Middle frontal gyrus (tissue), 1 donor: Measurements from ENCODE around the gene NPHP1.
"Not testable (repeated sequence)": the region's sequence is repeated elsewhere in the genome, so short reads cannot be mapped to it uniquely, and the experiment has no call there.

Experiments
- DNase-seq: peaks from one replicate; pipeline ENCODE4 v3.0.0-alpha.2; 2015; ENCODE audit warnings: low spot score; ENCODE audit errors: extremely low spot score

NPHP1 gene

DNA sequence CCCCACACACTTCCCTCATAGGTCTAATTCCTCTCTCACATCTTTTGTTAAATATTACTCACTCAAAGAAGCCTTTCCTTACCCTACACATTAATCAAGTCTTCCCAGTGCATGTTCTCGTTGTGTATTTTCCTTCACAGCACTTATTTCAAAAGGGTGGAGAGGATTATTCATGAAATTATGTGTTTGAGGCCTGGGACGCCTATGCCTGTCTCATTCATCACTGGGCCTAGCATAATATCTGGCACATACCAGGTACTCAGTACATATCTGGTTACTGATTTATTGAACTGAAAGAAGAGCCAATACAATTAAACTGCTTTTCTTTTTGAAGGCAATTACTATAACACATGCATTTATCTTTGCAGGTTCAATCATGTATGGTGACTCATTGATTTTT, 74.1 kb downstream of the NPHP1 start:
- DNase-seq: no peak

DNA sequence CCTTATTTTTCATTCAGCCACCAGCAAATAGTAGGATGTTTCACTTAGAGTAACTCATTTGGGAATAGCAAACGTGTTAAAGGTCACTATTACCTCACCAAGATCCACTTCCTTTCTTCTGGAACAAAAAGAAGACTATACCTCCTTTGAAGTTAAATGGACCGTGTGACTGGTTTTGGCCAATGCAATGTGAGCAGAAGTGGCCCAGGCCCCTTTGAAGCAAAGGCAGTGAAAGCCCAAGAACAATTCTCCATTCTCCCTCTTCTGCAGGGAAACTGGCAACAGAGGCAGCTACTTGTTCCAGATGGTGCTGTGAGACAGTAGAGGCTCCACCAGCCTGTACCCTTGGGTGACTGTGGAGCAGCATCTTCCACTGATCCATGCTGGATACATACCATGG, 77.9 kb downstream of the NPHP1 start:
- no peak for DNase-seq

DNA sequence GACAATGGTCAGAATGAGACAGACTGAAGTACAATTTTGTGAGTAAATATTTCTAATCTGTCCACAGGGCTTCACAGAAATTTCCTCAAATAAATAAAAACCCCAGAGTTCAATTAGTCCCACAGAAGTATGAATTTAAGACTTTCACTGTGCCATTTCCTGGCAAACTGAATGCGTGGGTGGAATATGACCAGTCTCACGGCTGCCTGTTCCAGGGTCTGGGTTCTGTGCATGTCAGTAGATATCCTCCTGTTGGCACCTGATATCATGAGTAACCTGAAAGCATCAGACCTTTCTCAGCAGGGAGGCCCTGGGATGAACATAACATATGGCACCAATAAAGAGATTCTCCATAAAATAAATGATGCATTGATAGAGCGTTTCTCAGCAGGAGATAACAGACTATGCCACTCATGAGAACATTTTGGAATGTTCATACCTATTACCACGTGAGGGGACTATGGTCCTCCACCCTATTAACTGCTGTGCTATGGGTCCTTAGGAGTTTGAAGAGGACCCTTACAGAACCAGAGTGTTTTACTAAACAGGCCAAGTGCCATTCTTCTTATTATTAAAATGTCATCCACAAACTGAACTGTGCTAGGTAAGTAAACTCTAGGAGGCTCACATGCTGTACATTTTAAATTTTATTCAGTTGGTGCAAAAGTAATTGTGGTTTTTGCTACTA, 78.6 kb downstream of the NPHP1 start:
- DNase-seq: no peak

DNA sequence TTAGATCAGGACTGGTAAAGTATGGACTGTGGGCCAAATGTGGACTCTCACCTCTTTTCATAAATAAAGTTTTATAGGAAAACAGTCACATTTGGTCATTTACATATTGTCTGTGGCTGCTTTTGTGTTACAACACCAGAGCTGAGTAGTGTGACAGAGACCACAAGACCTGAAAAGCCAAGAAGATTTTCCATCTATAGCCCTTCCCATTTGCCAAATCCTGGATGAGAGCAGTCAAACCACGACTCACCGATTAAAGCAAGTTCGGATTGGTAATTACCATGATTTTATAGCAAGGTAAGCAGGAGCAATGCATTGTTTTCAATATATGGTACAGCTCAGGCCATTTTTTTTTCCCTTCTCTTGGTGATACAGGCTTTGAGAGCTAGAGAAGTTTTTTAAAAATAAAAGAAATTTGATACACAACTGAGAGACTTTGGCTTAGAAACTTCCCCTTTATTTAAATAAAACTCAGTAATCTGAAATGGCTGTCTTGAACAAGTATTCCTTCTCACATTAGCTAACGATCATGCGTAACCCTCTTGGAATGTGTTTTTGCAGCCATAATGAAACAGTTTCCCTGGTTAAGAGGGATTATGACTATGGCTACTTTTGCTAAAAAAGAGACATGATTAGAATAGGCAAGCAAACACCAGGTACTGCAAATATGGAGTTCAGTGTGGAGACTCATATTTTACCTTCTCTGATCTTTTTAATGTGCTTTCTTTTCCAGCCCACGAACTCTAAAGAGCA, 79.7 kb downstream of the NPHP1 start:
- no peak for DNase-seq

DNA sequence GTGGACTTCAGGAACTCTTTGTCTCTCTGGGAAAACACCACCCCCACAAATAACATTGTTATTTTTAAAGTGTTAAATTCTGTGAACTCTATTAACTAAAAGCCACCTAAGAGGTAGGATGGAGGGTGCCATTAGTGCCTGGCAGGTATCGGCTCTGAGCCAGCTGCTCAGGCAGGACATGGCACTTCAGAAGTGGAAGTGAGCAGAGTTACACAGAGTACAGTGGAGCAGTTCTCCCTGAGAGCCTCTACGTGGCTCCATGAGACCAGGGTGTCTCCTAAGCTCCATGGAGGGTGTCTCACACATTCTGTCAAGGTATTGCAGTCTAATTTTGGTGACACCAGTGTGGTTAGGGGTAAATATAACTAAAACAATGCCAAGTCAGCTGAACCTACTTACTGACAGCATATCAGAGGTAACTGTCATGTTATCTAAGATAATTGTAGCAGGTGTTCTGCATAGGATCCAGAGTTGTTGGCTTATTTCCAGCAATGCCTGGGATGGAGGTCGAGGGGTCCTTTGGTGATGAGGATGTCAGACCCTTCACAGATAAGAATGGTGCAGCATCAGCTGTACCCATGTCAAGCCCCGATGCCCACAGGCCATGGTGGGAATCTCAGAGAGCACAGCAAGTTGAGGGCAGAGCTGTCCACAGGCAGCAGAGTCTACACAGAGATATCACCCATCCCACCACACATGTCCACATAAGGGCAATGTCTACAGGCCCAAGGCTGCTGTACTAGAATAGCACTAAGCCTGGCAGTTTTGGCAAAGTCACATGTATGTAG, 80.6 kb downstream of the NPHP1 start:
- no peak for DNase-seq

DNA sequence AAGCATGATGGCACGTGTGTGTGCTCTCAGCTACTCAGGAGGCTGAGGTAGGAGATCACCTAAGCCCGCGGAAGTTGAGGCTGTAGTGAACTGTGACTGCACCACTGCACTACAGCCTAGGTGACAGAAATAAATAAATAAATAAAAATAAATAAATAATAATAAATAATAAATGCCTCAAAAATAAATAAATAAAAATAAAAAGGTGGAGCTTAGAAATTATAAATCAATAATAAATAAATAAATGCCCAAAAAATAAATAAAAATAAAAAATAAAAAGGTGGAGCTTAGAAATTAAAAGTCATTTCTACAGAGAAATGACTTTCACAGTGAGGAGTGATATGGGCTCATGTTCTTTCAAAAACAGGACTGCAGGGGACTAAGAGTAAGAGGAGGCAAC, 83.2 kb downstream of the NPHP1 start:
- no peak for DNase-seq

DNA sequence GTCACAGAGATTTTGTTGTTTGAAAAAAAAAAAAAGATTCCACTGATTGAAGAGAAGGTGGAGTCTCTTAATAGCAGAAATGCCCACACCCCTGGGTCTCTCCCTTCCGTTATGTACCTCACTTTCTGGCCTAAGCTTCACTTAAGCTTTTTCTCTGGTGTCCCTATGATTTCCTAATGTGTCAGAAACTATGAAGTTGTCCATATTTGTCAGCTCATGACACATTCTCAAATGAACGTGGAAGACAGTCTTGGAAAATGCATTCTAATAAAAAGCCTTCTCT, 83.8 kb downstream of the NPHP1 start:
- no peak for DNase-seq

DNA sequence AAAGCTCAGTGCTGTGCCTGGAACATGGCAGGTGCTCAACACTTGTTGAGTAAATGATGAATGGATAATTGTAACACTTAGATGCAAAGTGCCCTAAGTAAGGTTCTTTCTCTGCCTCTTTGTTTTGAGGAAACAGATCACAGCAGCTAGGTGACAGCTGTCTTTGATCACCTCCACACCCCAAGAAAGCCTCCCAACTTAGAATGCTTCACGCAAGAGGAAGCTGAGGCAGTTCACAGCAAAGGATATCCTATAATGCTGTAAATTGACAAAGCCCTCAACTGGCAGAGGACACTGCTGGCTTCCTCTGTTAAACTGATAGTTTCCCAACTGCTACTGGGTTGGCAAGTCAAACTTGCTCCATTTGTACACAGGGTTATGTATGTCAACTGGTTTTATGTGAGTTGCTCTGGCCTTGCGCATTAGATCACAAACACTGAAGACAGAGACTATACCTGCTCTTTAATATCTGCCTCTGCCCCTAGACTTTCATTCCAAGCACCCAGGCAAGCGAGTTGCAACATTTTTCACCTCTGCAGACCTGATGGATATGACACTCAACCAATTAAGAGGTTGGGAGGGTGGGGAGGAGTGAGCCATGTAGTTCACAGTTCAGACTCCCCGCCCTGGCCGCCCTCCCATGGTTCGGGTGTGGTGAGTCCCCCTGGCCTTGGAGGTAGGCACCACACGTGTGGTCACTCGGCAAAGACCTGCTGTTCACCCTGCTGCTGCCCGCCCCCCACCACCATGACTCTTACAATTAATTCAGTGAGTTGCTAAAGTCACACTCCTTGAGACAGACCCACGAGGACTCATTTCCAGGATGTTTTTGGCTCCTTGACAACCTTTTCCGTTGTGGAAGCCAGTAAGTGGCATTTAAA, 84.4 kb downstream of the NPHP1 start:
- no peak for DNase-seq

DNA sequence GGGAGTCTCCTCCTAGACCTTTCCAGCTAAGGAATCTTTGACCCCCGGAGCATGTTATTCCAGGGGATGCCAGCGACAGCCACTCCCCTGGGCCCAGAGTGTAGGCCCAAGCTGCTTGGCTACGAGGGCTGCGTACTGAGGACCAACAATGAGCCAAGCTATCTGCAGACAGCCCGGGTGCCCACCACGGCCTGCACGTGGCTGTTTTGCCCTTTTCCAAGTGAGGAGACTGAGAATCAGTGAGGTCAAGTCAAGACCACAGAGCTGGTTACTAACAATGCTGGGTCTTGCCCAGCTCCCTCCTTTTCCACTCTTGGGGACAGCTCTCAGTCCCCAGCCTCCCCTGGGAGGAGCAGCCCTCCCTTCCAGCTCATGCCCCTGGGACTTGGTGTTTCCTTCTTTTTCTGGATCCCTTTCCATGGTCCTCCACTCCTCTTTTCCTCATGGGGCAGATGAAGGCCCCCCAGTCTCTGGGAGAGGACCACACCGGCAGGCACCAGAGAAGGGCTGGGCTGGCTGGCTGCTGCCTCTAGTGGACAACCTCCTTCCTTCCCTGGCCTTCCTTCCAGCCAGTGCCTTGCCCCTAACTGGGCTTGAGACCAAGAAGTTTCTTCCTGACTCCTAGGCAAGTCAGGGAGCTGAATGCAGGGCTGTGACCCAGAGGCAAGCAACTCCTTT, 88.6 kb downstream of the NPHP1 start:
- no peak for DNase-seq

DNA sequence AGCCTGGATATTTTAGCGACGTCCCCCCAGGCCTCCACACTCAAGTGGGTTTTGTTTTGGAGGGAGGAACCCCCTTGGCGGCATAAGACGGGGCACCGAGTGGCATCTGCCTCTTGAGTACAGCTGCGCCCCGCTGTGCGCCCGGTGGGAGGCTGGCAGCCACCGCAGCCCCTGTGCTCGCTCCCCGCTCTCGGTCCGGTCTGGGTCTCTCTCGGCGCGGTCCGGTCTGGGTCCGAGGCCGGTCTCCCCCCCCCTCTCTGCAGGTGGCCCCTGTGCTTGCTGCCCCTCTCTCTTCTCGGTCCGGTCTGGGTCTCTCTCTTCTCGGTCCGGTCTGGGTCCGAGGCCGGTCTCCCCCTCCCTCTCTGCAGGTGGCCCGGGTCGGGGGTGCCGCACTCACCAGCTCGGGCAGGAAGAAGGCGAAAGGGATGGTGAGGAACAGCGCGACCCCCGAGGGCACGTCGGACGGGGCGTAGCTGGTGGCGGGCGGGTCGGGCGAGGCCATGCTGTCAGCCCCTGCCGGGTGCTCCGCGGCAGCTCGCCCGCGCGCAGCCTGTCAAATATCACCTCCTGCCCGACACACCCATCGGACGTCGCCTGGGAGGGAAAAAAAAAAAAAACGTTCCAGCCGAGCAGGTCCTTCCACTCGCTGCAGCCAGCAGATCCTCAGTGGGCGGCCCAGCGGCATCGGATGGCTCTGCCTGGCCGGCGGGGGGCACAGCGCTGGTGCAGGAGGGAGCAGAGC, 89.4 kb downstream of the NPHP1 start, which contains the start of gene MALL:
TSS of gene MALL (minus strand) at position 532 of the 742 bp plus-strand sequence. CDS start at position 502, 30 bp downstream.
- no peak for DNase-seq

DNA sequence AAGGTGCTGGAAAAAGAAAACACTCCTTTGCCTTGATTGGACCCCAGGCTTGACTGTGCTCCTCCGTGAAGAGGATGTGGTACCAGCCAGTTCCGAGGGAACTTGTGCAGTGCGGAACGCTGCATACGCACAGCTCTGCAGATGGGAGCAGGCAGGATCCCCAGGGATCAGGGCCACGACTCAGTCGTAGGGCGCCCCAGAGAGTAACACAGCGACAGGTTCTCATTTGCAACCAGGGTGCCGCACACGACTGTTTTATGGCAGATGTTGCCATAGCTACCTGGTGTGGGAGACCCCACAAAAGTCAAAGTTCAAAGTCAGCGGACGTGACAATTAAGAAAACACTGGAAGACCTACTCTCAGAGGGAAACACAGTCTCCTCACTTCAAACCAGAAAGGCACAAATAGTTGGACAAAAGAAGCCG, 90.0 kb downstream of the NPHP1 start:
- no peak for DNase-seq

DNA sequence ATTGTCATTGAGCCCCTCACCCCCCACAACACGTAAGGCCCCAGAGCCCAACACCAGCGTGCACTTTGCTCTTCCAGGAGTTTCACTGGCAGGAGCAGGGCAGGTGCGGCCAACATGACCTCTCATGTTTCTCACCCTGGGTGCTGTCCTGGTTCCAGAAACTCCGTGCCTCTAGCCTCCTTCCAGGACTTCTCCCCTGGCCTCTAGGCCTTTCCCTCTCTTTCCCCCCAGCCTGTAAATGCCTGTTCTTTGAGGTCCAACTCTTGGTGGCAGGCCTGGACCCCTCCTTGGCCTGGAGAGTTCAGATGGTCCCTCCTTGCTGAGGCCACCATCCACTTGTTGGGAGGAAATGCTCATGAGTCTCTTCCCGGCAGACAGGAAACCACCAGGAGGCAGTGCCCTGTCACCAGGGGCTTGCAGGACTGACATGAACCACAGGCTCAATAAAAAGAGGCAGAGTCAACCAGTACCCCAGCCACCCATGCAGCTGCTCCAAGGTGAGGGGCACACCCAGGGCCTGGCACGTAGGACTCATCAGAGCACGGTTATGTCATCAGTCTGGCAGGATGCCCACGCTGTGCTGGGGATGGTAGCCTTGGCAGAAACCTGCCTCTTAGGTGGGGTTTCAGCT, 90.7 kb downstream of the NPHP1 start:
- DNase-seq: no peak

DNA sequence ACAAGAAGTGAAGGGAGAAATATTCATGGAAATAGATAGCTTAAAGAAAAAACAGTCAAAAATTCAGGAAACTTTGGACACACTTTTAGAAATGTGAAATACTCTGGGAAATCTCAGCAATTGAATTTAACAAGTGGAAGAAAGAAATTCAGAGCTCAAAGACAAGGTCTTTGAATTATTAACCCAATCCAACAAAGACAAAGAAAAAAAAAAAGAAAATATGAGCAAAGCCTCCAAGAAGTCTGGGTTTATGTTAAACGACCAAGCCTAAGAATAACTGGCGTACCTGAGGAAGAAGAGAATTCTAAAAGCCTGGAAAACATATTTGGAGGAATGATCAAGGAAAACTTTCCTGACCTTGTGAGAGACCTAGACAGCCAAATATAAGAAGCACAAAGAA, 96.5 kb downstream of the NPHP1 start:
- not testable (repeated sequence) for DNase-seq

DNA sequence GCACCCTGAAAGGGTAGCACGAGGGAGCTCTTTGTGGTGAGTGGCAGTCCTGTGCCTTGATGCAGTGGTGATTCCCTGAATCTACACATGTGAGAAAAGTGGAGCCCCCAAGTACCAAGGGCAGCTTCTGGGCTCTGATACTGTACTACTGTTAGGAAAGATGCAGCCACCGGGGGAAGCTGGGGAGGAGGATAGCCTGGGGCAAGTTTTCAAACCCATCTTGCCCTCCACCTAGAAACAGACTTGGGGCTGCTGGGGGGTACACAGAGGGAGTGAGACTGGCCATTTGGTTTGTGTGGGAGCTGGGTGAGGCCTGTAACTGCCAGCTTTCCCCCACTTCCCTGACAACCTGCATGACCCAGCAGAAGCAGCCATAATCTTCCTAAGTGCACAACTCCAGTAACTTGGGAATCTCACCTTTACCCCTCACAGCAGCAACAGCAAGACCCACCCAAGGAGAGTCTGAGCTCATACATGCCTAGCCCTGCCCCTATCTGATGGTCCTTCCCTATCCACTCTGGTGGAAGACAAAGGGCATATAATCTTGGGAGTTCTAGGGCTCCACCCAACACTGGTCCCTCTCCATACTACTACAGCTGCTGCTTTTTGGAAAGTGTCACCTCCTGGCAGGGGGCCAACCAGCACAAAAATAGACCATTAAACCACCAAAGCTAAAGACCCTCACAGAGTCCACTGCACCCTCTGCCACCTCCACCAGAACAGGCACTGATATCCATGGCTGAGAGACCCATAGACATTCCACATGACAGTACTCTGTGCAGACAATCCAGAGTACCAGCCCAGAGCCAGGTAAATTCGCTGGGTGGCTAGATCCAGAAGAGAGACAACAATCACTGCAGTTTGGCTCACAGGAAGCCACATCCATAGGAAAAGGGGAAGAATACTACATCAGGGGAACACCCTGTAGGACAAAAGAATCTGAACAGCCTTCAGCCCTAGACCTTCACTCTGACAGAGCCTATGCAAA, 97.4 kb downstream of the NPHP1 start:
- DNase-seq: no peak

DNA sequence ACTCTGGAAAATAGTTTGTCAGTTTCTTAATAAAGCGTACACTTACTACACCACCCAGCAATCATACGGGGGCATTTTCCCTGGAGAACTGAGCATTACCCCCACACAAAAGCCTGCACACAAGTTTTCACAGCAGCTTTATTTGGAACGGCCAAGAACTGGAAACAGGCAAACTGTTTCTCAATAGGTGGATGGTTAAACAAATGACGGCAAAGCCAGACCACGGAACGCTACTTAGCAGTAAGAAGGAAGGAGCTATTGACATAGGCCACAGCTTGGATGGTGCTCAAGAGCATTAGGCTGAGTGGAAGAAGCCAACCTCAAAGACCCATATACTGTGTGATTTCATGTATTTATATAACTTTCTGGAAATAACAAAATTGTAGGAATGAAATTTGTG, 98.2 kb downstream of the NPHP1 start:
- DNase-seq: no peak

DNA sequence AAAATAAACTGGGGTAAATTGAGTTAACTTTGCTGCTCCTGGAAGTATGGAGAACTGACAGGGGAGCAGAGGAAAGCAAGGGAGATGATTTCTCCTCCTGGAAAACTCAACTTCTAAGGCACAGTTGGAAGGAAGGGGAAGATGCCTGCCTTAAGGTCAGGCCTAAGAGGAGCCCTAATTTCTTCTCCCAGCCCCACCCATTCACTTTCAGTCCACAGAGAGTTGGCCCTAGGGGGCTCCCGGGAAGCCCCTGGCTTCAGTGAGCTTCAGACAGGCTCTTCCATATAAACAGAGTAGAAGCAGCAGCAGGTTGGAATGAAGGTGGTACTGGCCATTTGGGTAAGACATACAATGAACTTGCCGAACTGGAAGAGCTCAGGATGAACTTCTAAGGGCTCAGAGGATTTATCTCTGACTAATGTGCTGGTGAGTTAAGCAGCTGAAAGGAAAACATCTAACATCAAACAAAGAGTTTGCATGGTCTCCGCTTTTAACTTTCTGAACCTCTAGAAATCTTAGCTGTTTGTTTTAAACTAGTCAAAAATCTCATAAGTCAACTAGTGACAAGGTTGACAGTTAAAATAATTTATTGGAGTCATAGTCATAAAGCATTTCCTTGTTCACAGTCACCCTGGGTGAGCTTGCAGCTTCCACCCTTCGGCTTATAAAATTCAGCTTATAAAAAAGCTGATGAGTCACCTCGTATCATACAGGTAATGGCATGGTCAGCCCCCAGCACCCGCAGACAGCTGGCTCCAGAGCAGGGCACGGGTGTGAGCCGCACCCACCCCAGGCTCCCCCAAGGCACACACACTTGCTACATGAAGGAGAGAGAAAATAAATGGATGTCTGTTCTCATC, 99.0 kb downstream of the NPHP1 start:
- DNase-seq: no peak

DNA sequence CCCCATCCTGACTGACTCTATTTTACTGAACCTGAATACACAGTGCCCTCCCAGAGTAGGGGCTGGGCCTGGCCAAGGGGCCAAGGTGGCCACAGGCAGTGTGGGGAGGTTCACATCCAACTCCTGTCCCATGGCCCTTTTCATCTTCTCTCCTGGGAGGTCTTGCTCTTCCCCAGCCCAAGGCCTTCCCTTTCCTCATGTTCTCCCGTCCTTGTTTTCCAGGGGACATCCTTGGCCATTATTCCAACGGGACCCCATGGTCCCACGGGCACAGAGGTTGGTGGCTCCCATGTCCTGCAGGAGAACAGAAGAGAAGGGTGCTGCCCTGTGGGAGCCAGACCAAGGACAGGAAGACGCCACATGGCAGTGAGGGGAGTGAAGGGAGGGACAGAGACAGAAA, 99.6 kb downstream of the NPHP1 start:
- no peak for DNase-seq
